RWPE1 (cell line): ENCODE measurements around the gene RASAL2.

Experiments
- CTCF ChIA-PET: fragments of 350-600 bp; sonication (Branson Sonifier 250); formaldehyde crosslinking; extraction: SDS; loops from one replicate; lab custom pipeline; 2021; lab: Yijun Ruan, JAX
- POLR2A ChIA-PET: fragments of 400-600 bp; formaldehyde crosslinking; extraction: SDS; loops from one replicate; lab custom pipeline; 2020; ENCODE audit warnings: antibody characterized with exemption; ENCODE audit not compliant: low non-redundant PET; lab: Yijun Ruan, JAX
- DNase-seq: peaks from one replicate; pipeline ENCODE4 v3.0.0; 2012; ENCODE audit warnings: low spot score
- H3K27ac ChIP-seq: fragments of 450-650 bp; 2 replicates; pipeline ENCODE4 v1.5.1; 2017
- TF ChIP-seq, protein P1 (sequence below): fragments of 450-650 bp; conservative IDR thresholded peaks from 2 replicates; pipeline ENCODE4 v1.5.1; 2017; ENCODE audit warnings: low read depth, mild to moderate bottlenecking

Gene RASAL2

GRCh38 chr1:178371235-178371634, 277.3 kb downstream of the RASAL2 start:
- CTCF ChIA-PET = no interaction called here
- TF ChIP-seq, protein P1, sequence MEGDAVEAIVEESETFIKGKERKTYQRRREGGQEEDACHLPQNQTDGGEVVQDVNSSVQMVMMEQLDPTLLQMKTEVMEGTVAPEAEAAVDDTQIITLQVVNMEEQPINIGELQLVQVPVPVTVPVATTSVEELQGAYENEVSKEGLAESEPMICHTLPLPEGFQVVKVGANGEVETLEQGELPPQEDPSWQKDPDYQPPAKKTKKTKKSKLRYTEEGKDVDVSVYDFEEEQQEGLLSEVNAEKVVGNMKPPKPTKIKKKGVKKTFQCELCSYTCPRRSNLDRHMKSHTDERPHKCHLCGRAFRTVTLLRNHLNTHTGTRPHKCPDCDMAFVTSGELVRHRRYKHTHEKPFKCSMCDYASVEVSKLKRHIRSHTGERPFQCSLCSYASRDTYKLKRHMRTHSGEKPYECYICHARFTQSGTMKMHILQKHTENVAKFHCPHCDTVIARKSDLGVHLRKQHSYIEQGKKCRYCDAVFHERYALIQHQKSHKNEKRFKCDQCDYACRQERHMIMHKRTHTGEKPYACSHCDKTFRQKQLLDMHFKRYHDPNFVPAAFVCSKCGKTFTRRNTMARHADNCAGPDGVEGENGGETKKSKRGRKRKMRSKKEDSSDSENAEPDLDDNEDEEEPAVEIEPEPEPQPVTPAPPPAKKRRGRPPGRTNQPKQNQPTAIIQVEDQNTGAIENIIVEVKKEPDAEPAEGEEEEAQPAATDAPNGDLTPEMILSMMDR = no peak
- POLR2A ChIA-PET = no interaction called here
- no peak for DNase-seq
- H3K27ac ChIP-seq = no peak overlapping the region

- H3K27ac ChIP-seq = no peak overlapping the region
- DNase-seq = no peak
- TF ChIP-seq, protein P1 = no peak
- ChIA-PET CTCF (no interaction called here), POLR2A (no interaction called here)
Observed at GRCh38 chr1:178371933-178372388, 278.1 kb downstream of the RASAL2 start.

- ChIA-PET CTCF (interaction anchor here (0.5 kb wide), 1 partner anchor 134 kb away, joined by 3 read pairs; no protein-coding TSS in a partner anchor), POLR2A (no interaction called here)
- no peak for DNase-seq
- no peak overlapping the region for H3K27ac ChIP-seq
- TF ChIP-seq, protein P1 = no peak
Observed at GRCh38 chr1:178374016-178374415, 280.1 kb downstream of the RASAL2 start.

- CTCF ChIA-PET = no interaction called here
- TF ChIP-seq, protein P1 = no peak
- H3K27ac ChIP-seq = no peak overlapping the region
- DNase-seq = no peak
- POLR2A ChIA-PET = no interaction called here
Observed at GRCh38 chr1:178376008-178376407, 282.1 kb downstream of the RASAL2 start.

DNA sequence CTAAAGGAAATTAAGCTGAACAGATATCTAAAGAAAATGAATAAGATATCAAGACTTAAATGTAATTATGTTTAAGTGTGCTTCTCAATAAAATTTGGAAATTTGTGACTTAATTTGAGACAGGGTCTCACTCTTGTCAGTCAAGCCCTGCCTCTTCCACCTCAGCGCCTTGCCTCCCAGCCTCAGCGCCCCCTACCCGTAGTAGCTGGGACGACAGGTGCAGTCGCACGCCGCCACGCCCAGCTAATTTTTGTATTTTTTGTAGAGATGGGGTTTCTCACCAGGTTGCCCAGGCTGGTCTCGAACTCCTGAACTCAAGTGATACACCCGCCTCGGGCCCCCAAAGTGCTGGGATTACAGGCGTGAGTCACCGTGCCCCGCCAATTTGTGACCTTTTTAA, 285.9 kb downstream of the RASAL2 start:
- ChIA-PET POLR2A (no interaction called here), CTCF (no interaction called here)
- no peak overlapping the region for H3K27ac ChIP-seq
- DNase-seq = no peak
- TF ChIP-seq, protein P1 = no peak

DNA sequence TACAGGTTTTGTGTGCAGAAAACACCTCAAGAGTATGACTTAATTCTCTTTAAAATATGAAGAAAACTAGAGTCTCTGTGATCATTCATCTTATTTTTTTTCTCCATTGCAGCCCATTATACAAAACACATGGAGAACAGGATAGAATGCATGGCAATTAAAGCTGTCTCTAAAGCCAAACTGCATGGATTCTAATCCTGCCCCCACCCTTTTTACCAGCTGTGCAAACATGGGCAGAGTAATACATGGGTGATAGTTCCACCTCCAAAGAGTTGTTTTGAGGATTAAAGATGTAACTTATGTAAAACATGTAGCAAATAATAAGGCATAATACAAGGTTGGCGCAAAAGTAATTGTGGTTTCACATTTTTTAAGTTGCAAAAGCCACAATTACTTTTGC, 288.5 kb downstream of the RASAL2 start:
- POLR2A ChIA-PET = no interaction called here
- TF ChIP-seq, protein P1 = no peak
- no peak for DNase-seq
- no peak overlapping the region for H3K27ac ChIP-seq
- CTCF ChIA-PET = no interaction called here
